ENCODE results near the gene DCLK3.

Gene DCLK3

DNA sequence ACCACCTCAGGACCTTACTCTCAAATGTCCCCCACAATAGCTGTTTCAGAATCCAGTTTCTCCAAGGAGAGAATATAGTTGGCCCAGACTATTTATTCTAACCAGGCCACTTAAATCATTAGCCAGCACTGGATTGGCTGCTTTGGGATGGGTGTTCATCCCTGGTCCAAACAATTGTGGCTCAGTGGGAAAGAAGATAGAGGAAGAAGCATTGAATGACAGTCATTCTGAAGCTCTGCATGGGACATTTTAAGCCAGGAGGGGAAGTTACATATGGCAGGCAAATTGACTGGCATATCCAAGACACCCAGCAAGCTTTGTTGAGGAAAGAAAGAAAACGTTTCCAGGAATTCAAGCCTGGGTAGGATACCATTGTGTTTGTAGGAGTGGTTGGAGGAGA, 5.6 kb upstream of the DCLK3 start:
- no peak for DNase-seq (ENCODE audit: low read depth in 2 of 2)

DNA sequence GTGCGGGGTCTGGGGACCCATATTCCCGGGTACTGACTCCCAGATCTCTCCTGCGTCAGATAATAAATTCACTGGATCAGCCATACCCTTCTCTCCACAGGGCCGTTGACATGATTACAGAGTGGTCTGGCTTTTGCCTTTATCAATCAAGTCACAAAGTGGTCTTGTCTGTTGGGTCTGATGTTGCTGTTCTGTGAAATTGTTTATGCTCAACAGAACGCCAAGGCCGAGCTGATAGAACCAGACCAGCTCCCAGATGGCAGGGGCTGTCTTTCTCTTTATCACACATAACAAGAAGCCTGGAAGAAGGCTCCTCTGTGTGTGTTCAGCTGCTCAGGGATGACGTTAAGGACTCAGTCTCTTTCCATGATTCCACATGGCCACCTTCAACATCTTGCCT, 751 bp upstream of the DCLK3 start:
- DNase-seq (ENCODE audit: low read depth in 2 of 2): no peak

DNA sequence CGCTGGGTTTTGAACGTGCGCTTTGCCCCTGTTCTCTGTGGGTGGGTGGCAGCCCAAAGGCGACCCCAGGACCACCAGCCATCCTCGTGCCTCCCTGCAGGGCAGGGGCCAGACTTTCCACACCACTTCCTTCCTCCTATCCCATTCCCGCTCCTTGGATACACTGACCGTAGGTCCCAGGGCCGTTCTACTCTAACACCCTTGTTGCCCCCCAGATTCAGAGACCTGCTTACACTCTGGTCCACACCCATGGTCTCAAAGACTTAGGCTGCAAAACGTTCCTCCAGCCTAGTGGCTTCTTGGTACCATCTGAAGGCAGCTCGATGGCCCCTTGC, 318 bp upstream of the DCLK3 start:
- no peak for DNase-seq (ENCODE audit: low read depth in 2 of 2)

DNA sequence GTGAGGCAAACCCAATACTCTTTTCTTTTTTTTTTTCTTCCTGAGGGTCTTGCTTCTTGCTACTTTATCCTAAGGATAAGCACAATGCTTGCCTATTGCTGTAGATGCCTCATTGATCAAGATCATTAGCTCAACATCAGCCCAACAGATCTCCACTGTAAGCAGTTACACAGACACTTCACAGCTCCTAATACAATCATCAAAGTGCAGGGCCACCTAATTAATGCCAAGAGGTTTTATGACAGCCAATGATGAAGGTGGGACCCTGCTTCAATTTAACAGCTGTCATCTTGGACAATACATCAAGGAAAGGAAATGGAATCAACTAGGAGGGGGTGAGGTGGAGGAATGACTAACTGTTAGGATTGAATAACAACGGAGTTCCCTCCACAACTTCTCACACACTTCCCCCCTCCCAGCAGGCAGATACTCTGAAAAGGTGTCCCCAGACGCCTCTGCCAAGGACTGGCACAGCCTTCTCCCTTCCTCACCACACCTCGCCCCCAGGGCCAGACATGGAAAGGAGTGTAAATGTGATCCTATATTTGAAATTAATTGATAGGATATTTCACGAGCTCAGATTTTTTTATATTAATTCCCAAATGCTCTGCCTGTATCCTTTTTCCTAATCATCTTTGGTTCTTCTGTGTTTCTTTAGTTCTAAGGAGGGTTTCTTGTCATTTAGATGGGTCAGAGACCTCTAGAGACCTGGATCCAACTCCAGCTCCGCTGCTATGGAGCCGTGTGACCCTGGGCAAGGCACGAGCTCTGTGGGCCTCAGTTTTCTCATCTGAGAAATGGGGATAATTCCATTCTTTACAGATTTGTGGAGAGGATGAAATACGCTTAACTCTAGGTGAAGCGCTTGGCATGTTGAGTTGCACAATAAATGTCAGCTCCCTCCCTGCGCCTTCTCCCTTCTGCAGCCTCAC, 1.2 kb downstream of the DCLK3 start:
- DNase-seq (ENCODE audit: low read depth in 2 of 2): no peak

DNA sequence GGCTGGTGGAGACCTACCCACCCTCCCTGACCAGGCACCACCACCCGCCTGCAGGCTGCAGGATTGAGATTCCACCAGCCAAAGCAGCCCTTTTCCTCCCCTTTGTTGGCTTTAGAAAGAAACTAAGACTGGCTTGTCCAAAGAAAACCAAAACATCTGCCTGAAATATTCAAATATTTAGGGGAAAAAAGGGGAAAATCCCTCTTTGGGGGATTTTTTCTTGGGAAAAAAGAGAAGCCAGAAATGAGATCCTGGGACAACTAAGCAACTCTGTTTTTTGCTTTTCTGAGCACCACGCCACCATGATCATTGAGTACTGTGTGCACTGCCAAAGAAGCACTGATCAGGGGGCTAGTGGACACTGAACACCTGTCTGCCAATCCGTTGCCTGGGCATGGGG, 2.6 kb downstream of the DCLK3 start:
- no peak for DNase-seq (ENCODE audit: low read depth in 2 of 2)

DNA sequence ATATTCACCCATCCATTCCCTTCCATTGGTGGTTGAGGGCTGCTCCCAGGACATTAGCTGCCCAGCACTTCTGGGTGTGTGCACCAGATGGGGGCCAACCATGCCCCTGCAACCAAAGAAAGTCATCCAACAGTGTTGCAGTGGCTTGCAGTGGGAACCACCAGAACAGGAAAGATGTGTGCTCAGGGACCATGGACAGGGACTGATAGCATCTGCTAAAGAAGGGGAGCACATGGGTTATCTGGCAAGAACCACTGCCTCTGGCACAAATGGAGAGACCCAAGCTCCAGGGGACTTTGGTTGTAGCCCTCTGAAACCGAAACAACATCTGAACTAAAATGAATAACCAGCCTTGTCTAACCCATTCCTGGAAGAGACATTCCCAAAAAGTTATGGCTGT, 8.1 kb downstream of the DCLK3 start:
- no peak for DNase-seq (ENCODE audit: low read depth in 2 of 2)

DNA sequence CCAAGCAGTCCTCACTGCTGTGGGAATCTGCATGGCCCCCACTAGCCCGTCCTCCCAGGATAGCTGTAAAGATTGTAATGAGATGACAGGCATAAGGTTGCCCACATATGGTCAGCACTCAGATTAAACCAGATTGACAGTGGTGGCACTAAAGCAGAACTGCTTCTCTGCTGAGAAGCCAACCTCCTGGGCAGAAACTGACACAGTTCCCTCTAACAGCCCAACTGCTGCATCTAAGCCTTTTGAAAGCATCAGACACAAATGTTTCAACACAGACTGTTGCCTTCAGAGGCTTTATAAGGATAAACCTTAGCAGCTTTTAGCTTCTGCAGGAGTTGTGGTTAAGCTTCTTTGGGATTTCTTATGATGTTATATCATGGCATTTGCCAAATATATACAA, 13.0 kb downstream of the DCLK3 start:
- DNase-seq (ENCODE audit: low read depth in 2 of 2): no peak

DNA sequence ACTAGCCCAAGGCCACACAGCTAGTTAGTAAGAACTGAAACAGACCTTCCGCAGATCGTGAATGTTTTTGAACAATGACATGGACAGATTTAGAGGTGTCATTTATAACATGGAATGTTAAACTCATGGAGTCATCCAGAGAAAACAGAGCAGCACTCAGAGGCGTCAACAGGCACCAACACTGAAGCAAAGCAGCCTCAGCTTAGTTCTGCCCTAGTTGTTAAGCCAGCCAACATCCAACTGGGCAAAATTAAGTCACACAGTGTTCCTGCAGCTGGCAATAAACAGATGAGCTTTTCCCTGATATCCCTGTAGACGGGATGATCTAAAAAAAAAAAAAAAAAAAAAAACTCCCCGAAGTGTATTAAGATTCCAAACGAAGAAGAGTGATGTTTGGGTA, 13.6 kb downstream of the DCLK3 start:
- DNase-seq (ENCODE audit: low read depth in 2 of 2): no peak

DNA sequence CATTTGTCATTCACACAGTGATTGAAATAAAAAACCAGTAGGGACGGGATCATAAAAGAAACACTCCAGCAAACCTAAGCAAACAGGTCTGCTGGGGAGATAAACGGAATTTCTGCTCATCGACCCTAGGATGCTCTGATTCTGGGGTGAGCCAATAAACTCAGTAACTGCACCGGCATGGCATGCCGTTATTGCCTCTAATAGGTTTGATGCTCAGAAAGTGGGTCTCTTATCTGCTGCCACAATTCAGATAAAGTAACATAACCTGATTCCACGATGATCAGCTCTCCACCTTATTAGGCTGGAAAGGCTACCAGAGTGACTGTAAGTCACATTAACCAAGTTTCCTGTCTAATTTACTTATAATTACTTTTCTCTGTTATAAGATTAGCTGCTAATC, 19.6 kb downstream of the DCLK3 start:
- no peak for DNase-seq (ENCODE audit: low read depth in 2 of 2)

DNA sequence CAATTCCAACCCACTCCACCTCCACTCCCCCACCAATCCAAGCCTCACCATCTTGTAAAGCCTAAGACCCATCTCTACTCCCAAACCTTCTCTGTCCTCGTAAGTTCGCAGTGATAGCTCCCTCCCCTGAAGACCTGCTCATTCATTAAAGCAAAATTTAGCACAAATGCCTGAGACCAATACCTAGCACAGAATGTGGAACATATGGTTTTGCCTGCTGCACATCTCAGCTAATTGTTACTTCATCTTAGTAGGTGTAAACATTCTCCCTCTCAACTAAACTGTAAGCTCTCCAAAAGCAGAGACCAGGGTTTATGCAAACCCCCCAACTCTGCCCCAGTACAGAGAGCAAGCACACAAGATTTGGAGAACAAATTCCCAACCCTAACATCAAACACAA, 20.5 kb downstream of the DCLK3 start:
- no peak for DNase-seq (ENCODE audit: low read depth in 2 of 2)

DNA sequence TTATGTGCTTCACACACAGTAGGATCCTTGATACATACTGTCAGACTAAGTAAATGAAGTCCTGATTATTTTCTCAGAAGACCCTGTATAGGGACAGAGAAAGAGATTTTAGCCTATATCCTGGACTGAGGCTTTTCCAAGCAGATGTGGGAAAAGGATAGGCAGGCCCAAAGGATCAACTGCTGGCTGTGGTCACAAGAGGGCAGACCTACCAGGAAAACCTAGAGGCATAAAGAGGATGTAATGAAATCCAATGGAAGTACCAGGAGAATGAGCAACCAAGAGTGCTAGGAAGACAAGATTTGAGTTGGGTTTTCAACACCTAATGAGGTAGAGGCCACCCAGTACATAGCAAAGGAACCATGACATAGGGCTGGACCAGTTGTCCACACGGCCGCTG, 23.1 kb downstream of the DCLK3 start:
- no peak for DNase-seq (ENCODE audit: low read depth in 2 of 2)

DNA sequence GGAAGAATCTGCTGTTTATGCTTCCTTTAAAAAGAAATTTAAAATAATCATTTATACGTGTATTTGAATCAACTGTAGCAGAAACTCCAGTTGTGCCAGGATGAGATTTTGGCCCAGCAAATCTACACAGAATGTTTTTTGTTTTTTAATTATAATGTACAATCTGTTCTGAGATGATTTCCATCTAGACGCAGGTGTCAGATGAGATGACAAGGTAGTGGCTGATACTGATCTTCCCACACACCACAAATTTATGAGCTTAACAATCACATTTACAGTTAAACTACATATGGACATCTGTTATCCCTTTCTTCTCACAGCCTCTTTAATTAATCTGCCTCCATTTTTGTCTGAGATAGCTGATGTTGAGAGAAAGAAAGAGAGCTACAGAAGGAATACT, 23.6 kb downstream of the DCLK3 start:
- no peak for DNase-seq (ENCODE audit: low read depth in 2 of 2)

DNA sequence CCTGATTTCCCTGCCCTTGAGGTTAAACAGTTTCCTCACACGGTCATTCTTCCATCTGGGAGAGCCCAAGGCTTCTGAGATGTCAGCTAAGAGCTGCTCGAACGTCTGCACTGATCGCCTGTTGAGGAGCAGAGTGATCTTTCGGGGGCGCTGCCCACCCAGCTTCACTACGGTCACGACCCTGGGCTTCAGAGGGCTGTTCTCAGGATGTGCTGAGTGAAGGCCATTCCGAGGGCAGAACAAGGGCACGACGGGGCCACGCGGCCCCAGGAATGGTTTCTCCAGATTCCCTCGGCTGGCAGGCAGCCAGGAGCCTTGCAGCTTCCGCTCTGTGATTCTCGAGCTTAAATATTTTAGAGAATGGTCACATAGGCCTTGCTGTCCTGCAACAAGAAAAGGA, 25.7 kb downstream of the DCLK3 start:
- DNase-seq (ENCODE audit: low read depth in 2 of 2): no peak

DNA sequence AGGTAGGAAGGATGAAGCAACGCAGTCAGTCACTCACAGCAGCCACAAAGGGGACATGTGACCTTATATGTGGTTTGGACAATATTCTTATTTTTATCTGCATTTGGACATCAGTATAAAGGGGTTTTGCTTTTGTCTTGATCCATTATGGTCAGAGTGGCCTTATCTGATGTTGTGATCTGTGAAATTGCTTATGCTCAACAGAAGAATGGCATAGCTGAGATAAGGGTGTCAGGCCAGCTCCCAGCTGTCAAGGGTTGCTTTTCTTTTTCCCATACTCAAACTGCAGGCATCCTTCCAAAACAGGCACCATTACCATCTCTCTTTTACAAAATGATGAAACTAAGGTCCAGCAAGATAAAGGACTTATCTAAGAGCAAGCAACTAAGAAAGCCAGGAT, 28.1 kb downstream of the DCLK3 start:
- no peak for DNase-seq (ENCODE audit: low read depth in 2 of 2)

DNA sequence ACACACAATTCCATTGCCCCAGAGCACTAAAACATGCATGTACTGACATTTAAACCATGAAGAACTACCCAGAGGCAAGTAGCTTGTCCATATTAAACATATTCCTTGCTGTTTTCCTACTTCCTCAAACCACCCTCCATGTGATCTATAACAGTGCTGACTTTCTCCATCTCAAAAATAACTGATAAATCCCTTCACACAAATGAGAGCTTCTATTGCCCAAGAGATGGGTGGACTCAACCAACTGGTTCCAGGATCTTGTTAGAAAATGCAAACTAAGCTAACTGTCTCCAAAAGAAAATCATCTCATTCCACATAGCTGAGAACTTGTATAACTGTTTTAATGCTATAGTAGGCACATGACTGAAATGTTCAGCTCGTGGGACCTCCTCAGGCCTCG, 29.6 kb downstream of the DCLK3 start:
- no peak for DNase-seq (ENCODE audit: low read depth in 2 of 2)

DNA sequence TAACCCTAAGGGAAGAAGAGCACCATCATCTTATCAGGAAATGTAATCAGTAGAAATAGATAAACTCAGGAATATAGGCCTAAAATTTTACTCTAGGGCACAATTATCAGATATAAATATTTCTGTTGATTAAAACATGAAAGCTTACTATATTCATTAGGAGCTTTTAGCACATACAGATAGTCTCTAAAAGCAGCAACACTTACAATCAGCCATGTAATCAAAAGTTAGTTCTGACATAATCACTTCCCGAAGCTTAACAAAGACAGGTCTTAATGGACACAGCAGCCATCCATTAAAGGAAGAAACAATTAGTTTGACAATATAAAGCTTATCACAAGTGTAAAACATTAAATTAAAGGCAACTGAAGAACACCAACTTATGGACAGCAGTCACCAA, 30.6 kb downstream of the DCLK3 start:
- no peak for DNase-seq (ENCODE audit: low read depth in 2 of 2)

DNA sequence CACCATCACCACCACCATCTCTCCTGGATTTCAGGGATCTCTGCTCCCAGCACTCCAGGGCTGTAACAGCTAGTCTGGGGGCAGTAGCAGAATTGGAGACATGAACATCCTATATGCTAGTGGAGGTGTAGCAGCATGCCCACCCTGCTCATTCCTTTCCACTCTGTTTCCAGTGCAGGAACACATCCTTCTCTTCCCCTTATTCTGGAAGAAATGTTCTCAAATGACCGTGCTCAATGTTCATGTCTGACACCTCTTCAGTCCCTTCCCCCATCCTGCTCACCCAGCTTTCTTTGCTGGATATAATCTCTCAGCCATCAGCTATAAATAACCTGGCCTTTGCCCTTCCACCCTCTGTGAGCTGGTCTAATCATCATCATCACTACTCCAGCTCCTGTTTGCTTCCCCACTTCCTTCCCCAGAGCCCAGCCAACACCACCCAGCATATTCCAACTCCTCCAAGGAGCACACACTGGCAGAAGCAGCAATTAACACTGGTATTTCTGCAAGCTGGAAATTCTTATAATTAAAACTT, 31.1 kb downstream of the DCLK3 start:
- no peak for DNase-seq (ENCODE audit: low read depth in 2 of 2)

DNA sequence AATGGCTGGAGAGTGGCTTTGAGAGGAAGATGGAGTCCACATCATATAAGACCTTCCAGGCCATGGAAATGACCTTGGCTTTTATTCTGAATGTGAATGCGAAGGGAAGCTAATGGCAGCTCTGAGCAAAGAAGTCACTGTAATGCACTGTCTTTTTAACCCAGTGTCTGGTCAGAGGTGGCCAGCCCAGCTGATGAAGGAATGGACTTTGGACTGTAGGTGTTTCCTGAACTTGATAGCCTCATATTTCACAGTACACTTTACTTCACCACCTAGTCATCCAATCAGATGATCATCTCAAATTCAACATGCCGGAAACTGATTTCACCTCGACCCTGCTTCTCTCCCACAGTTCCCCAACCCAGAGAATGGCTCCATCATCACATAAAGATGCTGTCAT, 33.4 kb downstream of the DCLK3 start:
- DNase-seq (ENCODE audit: low read depth in 2 of 2): no peak

DNA sequence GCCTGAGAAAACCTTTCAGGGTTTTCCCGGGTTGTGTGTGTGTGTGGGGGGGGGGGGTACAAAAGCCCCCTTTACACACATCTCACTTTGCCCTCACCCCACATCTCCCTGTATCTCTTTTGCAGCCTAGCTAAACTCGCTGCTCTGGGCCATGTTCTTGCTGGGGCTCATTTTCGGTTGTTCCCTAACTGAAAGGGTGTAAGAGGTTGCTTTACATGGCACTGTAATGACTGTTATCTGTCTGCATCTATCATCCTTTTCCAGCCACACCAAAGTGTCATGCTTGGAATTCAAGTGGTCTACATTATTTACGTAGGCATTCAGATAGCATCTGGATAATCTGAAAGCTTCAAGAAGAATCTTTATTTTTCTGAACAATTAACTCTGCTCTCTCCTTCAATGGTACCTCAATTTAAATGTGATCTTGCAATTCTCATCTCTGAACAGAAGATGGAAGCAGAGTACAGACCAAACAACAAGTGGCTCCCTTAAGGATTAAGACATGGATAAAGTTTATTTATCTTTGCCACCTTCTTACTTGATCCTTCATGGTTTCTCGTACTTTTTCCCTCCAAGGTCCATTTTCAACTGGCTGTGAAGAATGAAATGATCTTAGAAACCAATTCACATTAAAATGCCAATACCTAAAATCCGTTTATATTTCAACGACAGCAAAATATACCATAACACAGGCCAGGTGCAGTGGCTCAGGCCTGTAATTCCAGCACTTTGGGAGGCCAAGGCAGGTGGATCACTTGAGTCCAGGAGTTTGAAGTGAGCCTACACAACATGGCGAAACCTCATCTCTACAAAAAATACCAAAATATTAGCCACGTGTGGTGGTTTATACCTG, 34.9 kb downstream of the DCLK3 start:
- DNase-seq (ENCODE audit: low read depth in 2 of 2): no peak

DNA sequence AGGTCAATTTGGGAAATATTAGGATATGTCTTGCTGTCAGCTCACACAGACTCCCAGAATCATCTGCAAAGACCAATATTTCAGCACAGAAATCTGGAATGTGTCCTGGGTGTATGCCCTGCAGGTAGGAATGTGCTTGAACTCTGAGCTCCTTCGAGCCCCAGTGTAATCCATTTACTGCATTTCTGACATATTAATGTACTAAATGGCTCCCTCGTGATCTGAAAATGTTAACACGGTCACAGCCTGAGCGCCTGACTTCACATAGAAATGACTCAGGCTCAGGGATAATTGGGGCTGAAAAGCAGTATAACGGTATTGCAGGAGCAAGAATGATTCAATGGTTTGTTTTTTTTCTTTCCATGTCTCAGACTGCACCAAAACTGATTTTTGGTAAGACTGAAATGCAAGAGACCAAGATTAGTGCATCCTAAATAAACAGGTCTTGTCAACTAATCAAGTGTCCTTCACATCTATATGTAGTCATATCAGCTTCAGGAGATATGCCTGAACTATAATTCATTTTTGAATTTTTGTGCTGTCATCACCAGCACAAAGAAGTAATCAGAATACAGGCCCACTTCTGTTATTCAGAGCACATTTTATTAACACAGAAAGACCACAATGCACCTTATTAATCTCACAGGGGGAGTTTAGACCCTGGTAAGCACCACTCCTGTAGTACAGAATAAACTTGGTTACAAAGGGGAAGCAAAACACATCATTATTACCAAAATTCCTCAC, 49.8 kb downstream of the DCLK3 start:
- DNase-seq (ENCODE audit: low read depth in 2 of 2): no peak

DNA sequence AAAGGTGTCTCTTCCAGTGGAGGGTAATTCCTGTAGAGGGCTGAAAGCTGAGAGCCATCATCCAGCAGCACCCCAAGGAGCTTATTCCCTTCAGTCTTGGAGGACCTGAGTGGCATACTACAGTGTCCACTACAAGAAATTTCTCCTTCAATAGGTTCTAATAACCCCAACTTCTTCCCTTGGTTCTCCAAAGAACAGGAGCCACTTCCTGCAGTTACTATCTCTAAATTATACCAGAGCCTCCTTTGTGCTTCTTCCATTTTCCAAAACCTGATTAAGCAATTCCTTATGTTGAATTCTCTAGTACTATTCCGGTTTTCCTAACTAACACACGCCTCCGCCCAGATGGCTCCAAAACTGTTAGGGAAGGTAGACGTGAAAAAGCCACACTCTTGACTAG, 50.4 kb downstream of the DCLK3 start:
- DNase-seq (ENCODE audit: low read depth in 2 of 2): no peak

DNA sequence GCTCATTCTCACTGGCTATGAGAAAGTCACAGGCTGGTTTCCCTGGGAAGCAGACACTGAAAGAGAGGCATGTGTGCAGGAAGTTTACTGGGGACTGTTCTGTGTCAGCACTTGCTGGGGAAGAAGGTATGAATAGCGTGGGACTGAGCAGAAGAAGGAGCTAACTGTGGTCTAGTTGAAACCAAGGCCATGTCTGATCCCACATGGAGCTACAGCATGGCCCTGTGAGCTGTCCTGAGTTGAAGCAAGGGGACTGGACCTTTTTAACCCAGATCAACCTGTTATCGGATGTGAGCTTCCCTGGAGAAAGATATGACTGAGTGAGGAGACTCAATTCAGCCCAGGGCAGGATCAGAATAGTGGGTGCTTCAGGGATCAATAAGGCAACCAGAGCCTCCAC, 53.7 kb downstream of the DCLK3 start:
- DNase-seq (ENCODE audit: low read depth in 2 of 2): no peak

Measured in stimulated activated CD4-positive, alpha-beta T cell treated with anti-CD3 and anti-CD28 coated beads, Interleukin-15, amount 100 ng/mL, for 48 hours (primary cell).